Fibroblast of lung (primary cell): ENCODE measurements around the gene CERS6. TPM values are rescaled to one million over a fixed set of nuclear protein-coding genes. Genes with fewer than 3 reads are reported as not detected.

Source experiments
- DNase-seq, 2 donors: peaks; one replicate each; pipeline versions ENCODE4 v3.0.0 to v3.0.0-alpha.2; 2010; ENCODE audit warnings: low read depth in 2 of 2
- H2AFZ ChIP-seq: 2 replicates; pipeline ENCODE4 v1.5.1; 2012; ENCODE audit warnings: low read length, control low read depth, inconsistent platforms
- H3K27ac ChIP-seq: 2 replicates; pipeline ENCODE4 v1.5.1; 2011; ENCODE audit warnings: low read length, control low read depth; ENCODE audit not compliant: insufficient read depth
- H3K27me3 ChIP-seq: 2 replicates; pipeline ENCODE4 v1.5.1; 2011; ENCODE audit warnings: mild to moderate bottlenecking, low read length; ENCODE audit not compliant: control insufficient read depth, insufficient read depth
- H3K36me3 ChIP-seq: 2 replicates; pipeline ENCODE4 v1.5.1; 2011; ENCODE audit warnings: low read length; ENCODE audit not compliant: control insufficient read depth, insufficient read depth
- H3K4me1 ChIP-seq: 2 replicates; pipeline ENCODE4 v1.5.1; 2011; ENCODE audit warnings: low read length; ENCODE audit not compliant: control insufficient read depth, insufficient read depth; ENCODE audit errors: extremely low read depth
- H3K4me2 ChIP-seq: 2 replicates; pipeline ENCODE4 v1.5.1; 2011; ENCODE audit warnings: low read length, control low read depth; ENCODE audit not compliant: insufficient read depth; ENCODE audit errors: extremely low read depth
- H3K4me3 ChIP-seq, 4 experiments: fragments of 200-600 bp in 1 of 4; sonication (generic) in 1 of 4; replicated peaks in 1 of 4; 2 replicates each; pipeline ENCODE4 v1.5.1; 2011 to 2016; ENCODE audit warnings: low read length in 4 of 4, low read depth in 3 of 4, mild to moderate bottlenecking in 3 of 4, control low read depth in 2 of 4, inconsistent platforms in 1 of 4, mixed read lengths in 1 of 4; ENCODE audit not compliant: insufficient read depth in 1 of 4; ENCODE audit errors: control extremely low read depth in 1 of 4
- H3K79me2 ChIP-seq: 2 replicates; pipeline ENCODE4 v1.5.1; 2012; ENCODE audit warnings: mild to moderate bottlenecking, low read length, inconsistent platforms; ENCODE audit not compliant: control insufficient read depth, insufficient read depth
- H3K9ac ChIP-seq: 2 replicates; pipeline ENCODE4 v1.5.1; 2011; ENCODE audit warnings: mild to moderate bottlenecking, low read length, control low read depth; ENCODE audit not compliant: insufficient read depth
- H3K9me3 ChIP-seq: 2 replicates; pipeline ENCODE4 v1.5.1; 2012; ENCODE audit warnings: low read depth, low read length; ENCODE audit not compliant: control insufficient read depth, insufficient read depth
- H4K20me1 ChIP-seq: 2 replicates; pipeline ENCODE4 v1.5.1; 2011; ENCODE audit warnings: low read length; ENCODE audit not compliant: control insufficient read depth, insufficient read depth; ENCODE audit errors: extremely low read depth
- EZH2 ChIP-seq: IDR thresholded peaks from 2 replicates; pipeline ENCODE4 v1.5.1; 2012; ENCODE audit warnings: low read length, control low read depth, mild to moderate bottlenecking; ENCODE audit errors: missing control alignments
- polyA plus RNA-seq, 2 donors: library from polyadenylated mRNA; depleted of rRNA in 1 of 2; stranded (reverse) in 1 of 2; unstranded in 1 of 2; fragments of >200 nt; gene quantifications; 2 replicates each; pipeline ENCODE4 v1.2.1, GENCODE V29; 2011 to 2012; ENCODE audit warnings: missing spikeins in 1 of 2
- total RNA-seq: library from RNA; depleted of rRNA; stranded (reverse); fragments of >200 nt; gene quantifications from 2 replicates; pipeline ENCODE4 v1.2.1, GENCODE V29; 2014
- TF ChIP-seq, protein P1 (sequence below), 2 donors: IDR thresholded peaks in 1 of 2; conservative IDR thresholded peaks in 1 of 2; 1 replicate in 1 of 2; 2 replicates in 1 of 2; pipeline ENCODE4 v1.5.1; 2011 to 2012; ENCODE audit warnings: low read length in 2 of 2, control low read depth in 1 of 2, inconsistent platforms in 1 of 2, low read depth in 1 of 2, mild to moderate bottlenecking in 1 of 2

Gene CERS6
- total and polyA plus RNA-seq, 2 donors (not counting 1 experiment from before 2014, with no cell fraction given): 7.2 to 16.5 TPM

DNA sequence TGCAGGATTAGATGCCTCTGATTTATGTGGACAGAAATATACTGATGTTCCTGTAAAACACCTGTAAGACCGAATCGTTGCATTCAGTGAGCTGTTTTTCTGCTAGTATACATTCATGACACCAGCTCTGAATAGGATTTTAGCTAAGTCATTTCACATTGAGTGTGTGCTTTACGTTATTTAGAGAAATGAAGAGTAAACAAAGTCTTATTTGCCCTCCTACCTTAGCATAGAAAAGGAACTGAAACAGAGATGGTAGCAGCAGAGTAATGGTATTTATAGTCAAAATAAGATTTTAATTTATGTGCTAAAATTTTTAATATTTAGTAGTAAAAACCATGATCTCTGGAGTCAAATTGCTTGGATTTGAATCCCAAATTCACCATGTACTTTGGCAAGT, 168.0 kb downstream of the CERS6 start:
- H3K4me2 ChIP-seq: no peak overlapping the region
- H3K27me3 ChIP-seq: no peaks in the 10 kb centered on the region
- no peak overlapping the region for H3K27ac ChIP-seq

DNA sequence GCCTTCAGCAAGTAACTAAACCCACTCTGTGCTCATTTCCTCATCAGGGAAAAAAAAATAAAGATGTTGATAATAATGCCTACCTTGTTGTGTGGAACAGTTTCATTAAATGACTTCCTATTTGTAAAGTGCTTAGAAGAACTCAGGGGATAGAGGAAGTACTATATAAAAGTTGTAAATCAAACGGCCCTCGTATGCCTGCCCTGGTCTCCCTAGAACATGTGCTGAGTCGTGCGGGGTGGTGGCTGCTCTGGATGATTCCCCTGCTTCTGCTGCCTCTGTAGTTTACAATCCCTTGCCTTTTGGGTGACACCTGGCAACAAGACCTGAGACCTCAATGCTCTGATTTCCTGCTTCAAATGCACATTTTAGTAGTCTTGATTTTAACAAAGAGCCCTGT, 170.0 kb downstream of the CERS6 start:
- TF ChIP-seq, protein P1, sequence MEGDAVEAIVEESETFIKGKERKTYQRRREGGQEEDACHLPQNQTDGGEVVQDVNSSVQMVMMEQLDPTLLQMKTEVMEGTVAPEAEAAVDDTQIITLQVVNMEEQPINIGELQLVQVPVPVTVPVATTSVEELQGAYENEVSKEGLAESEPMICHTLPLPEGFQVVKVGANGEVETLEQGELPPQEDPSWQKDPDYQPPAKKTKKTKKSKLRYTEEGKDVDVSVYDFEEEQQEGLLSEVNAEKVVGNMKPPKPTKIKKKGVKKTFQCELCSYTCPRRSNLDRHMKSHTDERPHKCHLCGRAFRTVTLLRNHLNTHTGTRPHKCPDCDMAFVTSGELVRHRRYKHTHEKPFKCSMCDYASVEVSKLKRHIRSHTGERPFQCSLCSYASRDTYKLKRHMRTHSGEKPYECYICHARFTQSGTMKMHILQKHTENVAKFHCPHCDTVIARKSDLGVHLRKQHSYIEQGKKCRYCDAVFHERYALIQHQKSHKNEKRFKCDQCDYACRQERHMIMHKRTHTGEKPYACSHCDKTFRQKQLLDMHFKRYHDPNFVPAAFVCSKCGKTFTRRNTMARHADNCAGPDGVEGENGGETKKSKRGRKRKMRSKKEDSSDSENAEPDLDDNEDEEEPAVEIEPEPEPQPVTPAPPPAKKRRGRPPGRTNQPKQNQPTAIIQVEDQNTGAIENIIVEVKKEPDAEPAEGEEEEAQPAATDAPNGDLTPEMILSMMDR (conservative IDR thresholded peaks at IDR 0.05 in 1 of 2, IDR thresholded peaks at IDR 0.05 in 1 of 2; ENCODE audit: low read depth in 1 of 2, low read length in 2 of 2): no peak
- no peak for TF ChIP-seq EZH2
- H3K27ac ChIP-seq: no peak overlapping the region
- no peak overlapping the region for H3K9ac ChIP-seq
- H2AFZ ChIP-seq: no peak overlapping the region
- H3K4me1 ChIP-seq: no peaks in the 10 kb centered on the region
- H3K9me3 ChIP-seq: no peaks in the 10 kb centered on the region
- H3K4me2 ChIP-seq: no peak overlapping the region
- no peaks in the 10 kb centered on the region for H3K36me3 ChIP-seq
- DNase-seq: no peak
- no peaks in the 10 kb centered on the region for H4K20me1 ChIP-seq
- no peaks in the 10 kb centered on the region for H3K27me3 ChIP-seq
- no peak overlapping the region for H3K4me3 ChIP-seq
- H3K79me2 ChIP-seq: no peaks in the 10 kb centered on the region

More for the DNA sequence above, 168.0 kb downstream of the CERS6 start:
- TF ChIP-seq EZH2: no peak
- TF ChIP-seq, protein P1 (conservative IDR thresholded peaks at IDR 0.05 in 1 of 2, IDR thresholded peaks at IDR 0.05 in 1 of 2; ENCODE audit: low read depth in 1 of 2, low read length in 2 of 2): no peak
- Histone ChIP-seq H2AFZ (no peak overlapping the region), H3K79me2 (no peaks in the 10 kb centered on the region), H4K20me1 (no peaks in the 10 kb centered on the region), H3K9me3 (no peaks in the 10 kb centered on the region), H3K4me3 (no peak overlapping the region), H3K9ac (no peak overlapping the region), H3K36me3 (no peaks in the 10 kb centered on the region), H3K4me1 (no peaks in the 10 kb centered on the region)
- no peak for DNase-seq

DNA sequence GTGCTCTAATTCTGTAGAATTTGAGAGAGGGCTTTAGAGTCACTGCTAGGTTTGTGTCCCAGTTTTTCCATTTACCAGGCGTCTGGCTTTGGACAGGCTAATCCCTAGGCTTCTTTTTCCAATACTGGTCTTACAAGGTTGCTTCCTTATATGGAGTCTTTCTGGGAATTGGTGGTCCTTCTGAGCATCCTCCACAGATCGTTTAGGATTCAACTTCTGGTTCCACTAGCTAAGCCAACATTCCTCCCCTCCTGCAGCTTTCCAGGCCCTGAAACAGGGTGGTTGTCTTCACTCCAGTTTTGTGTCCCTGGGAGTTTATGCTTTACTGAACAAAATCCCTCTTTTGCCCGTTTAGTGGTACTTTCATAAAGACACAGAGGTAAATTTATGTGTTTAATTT, 170.6 kb downstream of the CERS6 start:
- Histone ChIP-seq H3K4me3 (no peak overlapping the region), H3K27me3 (no peaks in the 10 kb centered on the region)

More for the DNA sequence above, 170.6 kb downstream of the CERS6 start:
- Histone ChIP-seq H3K27ac (no peak overlapping the region), H3K4me2 (no peak overlapping the region), H3K4me1 (no peaks in the 10 kb centered on the region), H2AFZ (no peak overlapping the region), H3K79me2 (no peaks in the 10 kb centered on the region), H4K20me1 (no peaks in the 10 kb centered on the region), H3K9ac (no peak overlapping the region), H3K9me3 (no peaks in the 10 kb centered on the region), H3K36me3 (no peaks in the 10 kb centered on the region)
- TF ChIP-seq, protein P1 (conservative IDR thresholded peaks at IDR 0.05 in 1 of 2, IDR thresholded peaks at IDR 0.05 in 1 of 2; ENCODE audit: low read depth in 1 of 2, low read length in 2 of 2): no peak
- no peak for TF ChIP-seq EZH2
- no peak for DNase-seq
